HL-60 (cell line): Measurements from ENCODE around the gene RPH3AL.

Source experiments
- GABPA ChIP-seq: IDR thresholded peaks from 2 replicates; pipeline ENCODE4 v1.6.1; 2012; ENCODE audit warnings: low read depth
- POLR2AphosphoS5 ChIP-seq: IDR thresholded peaks from 2 replicates; pipeline ENCODE4 v1.6.1; 2012; ENCODE audit warnings: low read depth
- TF ChIP-seq, protein P1 (sequence below): IDR thresholded peaks from one replicate; pipeline ENCODE4 v1.5.1; 2011; ENCODE audit warnings: low read length, control low read depth, inconsistent platforms; ENCODE audit not compliant: insufficient read depth
- TF ChIP-seq, protein P2 (sequence below): IDR thresholded peaks from 2 replicates; pipeline ENCODE4 v1.6.1; 2012; ENCODE audit warnings: low read depth; ENCODE audit not compliant: insufficient replicate concordance

DNA sequence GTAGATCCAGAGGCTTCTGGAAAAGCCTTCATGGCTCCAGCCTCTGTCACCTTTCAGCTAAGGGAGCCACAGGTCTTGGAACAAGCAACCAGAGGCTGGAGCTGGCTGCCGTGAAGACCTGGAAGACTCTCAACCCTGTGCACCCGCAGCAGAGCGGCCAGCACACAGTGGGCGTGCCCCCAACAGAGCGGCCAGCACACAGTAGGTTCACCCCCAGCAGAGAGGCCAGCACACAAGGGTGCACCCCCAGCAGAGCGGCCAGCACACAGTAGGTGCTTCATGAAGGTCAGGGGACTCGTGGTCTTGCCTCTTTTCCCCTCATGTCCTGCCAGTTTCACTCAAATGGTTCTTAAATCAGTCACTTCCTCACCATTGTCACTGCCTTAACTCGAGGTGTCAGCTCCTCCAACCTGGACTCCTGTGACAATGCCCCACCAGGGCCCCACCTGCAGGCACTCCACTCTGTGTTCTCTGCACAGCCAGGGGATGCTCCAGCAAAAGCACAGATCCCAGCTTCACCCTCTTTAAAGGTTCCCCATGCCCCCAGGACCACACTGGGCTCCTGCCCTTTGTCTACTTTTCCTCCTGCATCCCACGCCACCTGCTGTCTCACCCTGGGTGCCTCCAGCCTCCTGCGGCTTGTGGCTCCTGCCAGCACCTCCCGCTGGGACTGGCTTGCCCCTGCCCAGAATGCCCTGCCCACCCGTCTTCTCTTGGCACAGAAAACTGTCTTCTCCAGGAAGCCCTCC lies 128.7 kb downstream of the RPH3AL start:
- TF ChIP-seq, protein P1, sequence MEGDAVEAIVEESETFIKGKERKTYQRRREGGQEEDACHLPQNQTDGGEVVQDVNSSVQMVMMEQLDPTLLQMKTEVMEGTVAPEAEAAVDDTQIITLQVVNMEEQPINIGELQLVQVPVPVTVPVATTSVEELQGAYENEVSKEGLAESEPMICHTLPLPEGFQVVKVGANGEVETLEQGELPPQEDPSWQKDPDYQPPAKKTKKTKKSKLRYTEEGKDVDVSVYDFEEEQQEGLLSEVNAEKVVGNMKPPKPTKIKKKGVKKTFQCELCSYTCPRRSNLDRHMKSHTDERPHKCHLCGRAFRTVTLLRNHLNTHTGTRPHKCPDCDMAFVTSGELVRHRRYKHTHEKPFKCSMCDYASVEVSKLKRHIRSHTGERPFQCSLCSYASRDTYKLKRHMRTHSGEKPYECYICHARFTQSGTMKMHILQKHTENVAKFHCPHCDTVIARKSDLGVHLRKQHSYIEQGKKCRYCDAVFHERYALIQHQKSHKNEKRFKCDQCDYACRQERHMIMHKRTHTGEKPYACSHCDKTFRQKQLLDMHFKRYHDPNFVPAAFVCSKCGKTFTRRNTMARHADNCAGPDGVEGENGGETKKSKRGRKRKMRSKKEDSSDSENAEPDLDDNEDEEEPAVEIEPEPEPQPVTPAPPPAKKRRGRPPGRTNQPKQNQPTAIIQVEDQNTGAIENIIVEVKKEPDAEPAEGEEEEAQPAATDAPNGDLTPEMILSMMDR, result no peak
- TF ChIP-seq, protein P2, sequence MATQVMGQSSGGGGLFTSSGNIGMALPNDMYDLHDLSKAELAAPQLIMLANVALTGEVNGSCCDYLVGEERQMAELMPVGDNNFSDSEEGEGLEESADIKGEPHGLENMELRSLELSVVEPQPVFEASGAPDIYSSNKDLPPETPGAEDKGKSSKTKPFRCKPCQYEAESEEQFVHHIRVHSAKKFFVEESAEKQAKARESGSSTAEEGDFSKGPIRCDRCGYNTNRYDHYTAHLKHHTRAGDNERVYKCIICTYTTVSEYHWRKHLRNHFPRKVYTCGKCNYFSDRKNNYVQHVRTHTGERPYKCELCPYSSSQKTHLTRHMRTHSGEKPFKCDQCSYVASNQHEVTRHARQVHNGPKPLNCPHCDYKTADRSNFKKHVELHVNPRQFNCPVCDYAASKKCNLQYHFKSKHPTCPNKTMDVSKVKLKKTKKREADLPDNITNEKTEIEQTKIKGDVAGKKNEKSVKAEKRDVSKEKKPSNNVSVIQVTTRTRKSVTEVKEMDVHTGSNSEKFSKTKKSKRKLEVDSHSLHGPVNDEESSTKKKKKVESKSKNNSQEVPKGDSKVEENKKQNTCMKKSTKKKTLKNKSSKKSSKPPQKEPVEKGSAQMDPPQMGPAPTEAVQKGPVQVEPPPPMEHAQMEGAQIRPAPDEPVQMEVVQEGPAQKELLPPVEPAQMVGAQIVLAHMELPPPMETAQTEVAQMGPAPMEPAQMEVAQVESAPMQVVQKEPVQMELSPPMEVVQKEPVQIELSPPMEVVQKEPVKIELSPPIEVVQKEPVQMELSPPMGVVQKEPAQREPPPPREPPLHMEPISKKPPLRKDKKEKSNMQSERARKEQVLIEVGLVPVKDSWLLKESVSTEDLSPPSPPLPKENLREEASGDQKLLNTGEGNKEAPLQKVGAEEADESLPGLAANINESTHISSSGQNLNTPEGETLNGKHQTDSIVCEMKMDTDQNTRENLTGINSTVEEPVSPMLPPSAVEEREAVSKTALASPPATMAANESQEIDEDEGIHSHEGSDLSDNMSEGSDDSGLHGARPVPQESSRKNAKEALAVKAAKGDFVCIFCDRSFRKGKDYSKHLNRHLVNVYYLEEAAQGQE, result no peak
- TF ChIP-seq GABPA, result no peak
- TF ChIP-seq POLR2AphosphoS5, result no peak
